SK-N-SH treated with all-trans-retinoic acid at 6 μM for 48 hours (cell line): Measurements from ENCODE around the gene PEX10.

Source experiments
- ARNTL ChIP-seq: fragments of 450-650 bp; formaldehyde crosslinking; IDR thresholded peaks from 2 replicates; pipeline ENCODE4 v1.5.0; 2020; ENCODE audit warnings: low read depth, mild to moderate bottlenecking, moderate library complexity, borderline replicate concordance
- BACH2 ChIP-seq: fragments of 250-450 bp; sonication (Bioruptor Pico); IDR thresholded peaks from 2 replicates; pipeline ENCODE4 v1.9.0; 2021; ENCODE audit warnings: mild to moderate bottlenecking, borderline replicate concordance
- PATZ1 ChIP-seq: fragments of 250-450 bp; sonication (Bioruptor Pico); IDR thresholded peaks from 2 replicates; pipeline ENCODE4 v1.8.0; 2020; ENCODE audit warnings: mild to moderate bottlenecking, moderate library complexity, borderline replicate concordance
- SNAI2 ChIP-seq: fragments of 250-450 bp; sonication (Bioruptor Pico); IDR thresholded peaks from 2 replicates; pipeline ENCODE4 v1.5.0; 2020; ENCODE audit warnings: mild to moderate bottlenecking, moderate library complexity
- TSHZ2 ChIP-seq: fragments of 250-450 bp; sonication (Bioruptor Pico); IDR thresholded peaks from 2 replicates; pipeline ENCODE4 v1.5.0; 2020; ENCODE audit warnings: mild to moderate bottlenecking, moderate library complexity
- ZC3H10 ChIP-seq: fragments of 250-450 bp; sonication (Bioruptor Pico); IDR thresholded peaks from 2 replicates; pipeline ENCODE4 v1.5.1; 2021; ENCODE audit warnings: mild to moderate bottlenecking, moderate library complexity
- ZNF565 ChIP-seq: fragments of 450-650 bp; formaldehyde crosslinking; conservative IDR thresholded peaks from 2 replicates; pipeline ENCODE4 v1.5.0; 2020; ENCODE audit warnings: low read depth, mild to moderate bottlenecking, moderate library complexity

GRCh38 chr1:2451741-2452140 is 39.4 kb upstream of the PEX10 start:
- TF ChIP-seq ARNTL (CRISPR knock-in tag), result no peak
- no peak for TF ChIP-seq ZC3H10 (CRISPR knock-in tag)
- TF ChIP-seq TSHZ2 (CRISPR knock-in tag), result no peak
- no peak for TF ChIP-seq SNAI2 (CRISPR knock-in tag)
- no peak for TF ChIP-seq PATZ1 (CRISPR knock-in tag)
- no peak for TF ChIP-seq BACH2 (CRISPR knock-in tag)
- TF ChIP-seq ZNF565 (CRISPR knock-in tag), result no peak
